GM18951 (cell line): Measurements from ENCODE around the gene NRXN2.

Experiments
- POLR2A ChIP-seq: IDR thresholded peaks from 4 replicates; pipeline ENCODE4 v1.6.1; 2011; ENCODE audit warnings: mild to moderate bottlenecking; ENCODE audit not compliant: insufficient read length, insufficient read depth; ENCODE audit errors: extremely low read depth
- in situ Hi-C: fragments of 300-500 bp; cut with MboI; formaldehyde crosslinking; loops from one replicate; pipeline ENCODE4 v1.12.0; 2022; ENCODE audit warnings: low sequenced_read_pairs, mixed read lengths, inconsistent platforms; ENCODE audit not compliant: unreplicated experiment

Gene NRXN2

GRCh38 chr11:64653388-64653973 lies 69.5 kb downstream of the NRXN2 start:
- in situ Hi-C loops: no loop called here

GRCh38 chr11:64652586-64653387 lies 70.2 kb downstream of the NRXN2 start:
- in situ Hi-C loops: no loop called here
- TF ChIP-seq POLR2A: no peak

More at GRCh38 chr11:64653388-64653973, 69.5 kb downstream of the NRXN2 start:
- TF ChIP-seq POLR2A: no peak

- no peak for TF ChIP-seq POLR2A
- in situ Hi-C loops: no loop called here
These were observed 72.0 kb downstream of the NRXN2 start for GRCh38 chr11:64650923-64651523.

- TF ChIP-seq POLR2A: no peak
- in situ Hi-C loops: no loop called here
These were observed 73.7 kb downstream of the NRXN2 start for GRCh38 chr11:64649291-64649697.

GRCh38 chr11:64648551-64648950 lies 74.4 kb downstream of the NRXN2 start:
- in situ Hi-C loops: no loop called here
- no peak for TF ChIP-seq POLR2A

GRCh38 chr11:64647019-64647779 lies 75.8 kb downstream of the NRXN2 start:
- TF ChIP-seq POLR2A: no peak
- in situ Hi-C loops: no loop called here

- in situ Hi-C loops: no loop called here
These were observed 78.2 kb downstream of the NRXN2 start for GRCh38 chr11:64644647-64645275.

GRCh38 chr11:64643920-64644646 lies 78.9 kb downstream of the NRXN2 start:
- in situ Hi-C loops: no loop called here
- no peak for TF ChIP-seq POLR2A

More at GRCh38 chr11:64644647-64645275, 78.2 kb downstream of the NRXN2 start:
- no peak for TF ChIP-seq POLR2A

GRCh38 chr11:64643256-64643881 lies 79.6 kb downstream of the NRXN2 start:
- TF ChIP-seq POLR2A: no peak
- in situ Hi-C loops: no loop called here

GRCh38 chr11:64642871-64643255 lies 80.1 kb downstream of the NRXN2 start:
- in situ Hi-C loops: no loop called here
- TF ChIP-seq POLR2A: no peak

- TF ChIP-seq POLR2A: no peak
- in situ Hi-C loops: no loop called here
These were observed 80.6 kb downstream of the NRXN2 start for GRCh38 chr11:64642418-64642735.

- in situ Hi-C loops: no loop called here
- TF ChIP-seq POLR2A: no peak
These were observed 81.2 kb downstream of the NRXN2 start for GRCh38 chr11:64641596-64642417.
